Amniotic stem cell (primary cell): Measurements from ENCODE around the gene CUZD1.

Source experiments
- DNase-seq: peaks from one replicate; lab custom pipeline; 2025; lab: John Stamatoyannopoulos, UW

The CUZD1 gene

GRCh38 chr10:122814493-122814892 is 31.2 kb downstream of the CUZD1 start:
- no peak for DNase-seq

GRCh38 chr10:122812751-122813150 is 32.9 kb downstream of the CUZD1 start:
- DNase-seq, result no peak

- no peak for DNase-seq
Observed at GRCh38 chr10:122802282-122802681, 43.4 kb downstream of the CUZD1 start.

- no peak for DNase-seq
Observed at GRCh38 chr10:122798704-122799231, 46.9 kb downstream of the CUZD1 start.

- DNase-seq, result no peak
Observed at GRCh38 chr10:122796796-122797195, 48.9 kb downstream of the CUZD1 start.

- DNase-seq, result no peak
Observed at GRCh38 chr10:122795924-122796323, 49.7 kb downstream of the CUZD1 start.

- DNase-seq, result no peak
Observed at GRCh38 chr10:122786269-122786668, 59.4 kb downstream of the CUZD1 start.

GRCh38 chr10:122782911-122783310 is 62.7 kb downstream of the CUZD1 start:
- DNase-seq, result no peak
